Stomach (tissue), 4 donors: ENCODE data around the gene FCF1.
"Not testable (repeated sequence)": the region's sequence is repeated elsewhere in the genome, so short reads cannot be mapped to it uniquely, and the experiment has no call there.

Experiments used
- POLR2A ChIP-seq, 4 donors: fragments of 450-650 bp; IDR thresholded peaks; one replicate each; pipeline ENCODE4 v1.6.1; 2016; ENCODE audit warnings: antibody characterized with exemption in 4 of 4, control low read depth in 2 of 4, mild to moderate bottlenecking in 1 of 4, moderate library complexity in 1 of 4
- TF ChIP-seq, protein P1 (sequence below), 7 experiments: fragments of 450-650 bp in 4 of 7; fragments of 200-600 bp in 3 of 7; sonication (generic) in 3 of 7; IDR thresholded peaks; one replicate each; pipeline ENCODE4 v1.5.1; 2016 to 2019; ENCODE audit warnings: antibody characterized with exemption in 7 of 7, control low read depth in 2 of 7, mild to moderate bottlenecking in 1 of 7

DNA sequence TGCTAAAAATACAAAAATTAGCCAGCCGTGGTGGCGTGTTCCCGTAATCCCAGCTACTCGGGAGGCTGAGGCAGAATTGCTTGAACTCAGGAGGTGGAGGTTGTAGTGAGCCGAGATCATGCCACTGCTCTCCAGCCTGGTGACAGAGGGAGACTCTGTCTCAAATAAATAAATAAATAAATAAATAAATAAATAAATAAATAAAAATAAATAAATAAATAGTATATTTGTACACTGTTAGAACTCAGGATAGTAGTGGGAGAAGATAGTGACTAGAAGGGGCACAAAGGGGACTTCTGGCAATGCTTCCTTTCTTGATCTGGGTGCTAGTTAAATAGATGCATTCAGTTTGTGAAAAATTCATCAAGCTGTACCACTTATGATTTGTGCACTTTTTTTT lies 45.6 kb downstream of the FCF1 start:
- TF ChIP-seq POLR2A (IDR thresholded peaks at IDR 0.05) = not testable (repeated sequence)
- TF ChIP-seq, protein P1, sequence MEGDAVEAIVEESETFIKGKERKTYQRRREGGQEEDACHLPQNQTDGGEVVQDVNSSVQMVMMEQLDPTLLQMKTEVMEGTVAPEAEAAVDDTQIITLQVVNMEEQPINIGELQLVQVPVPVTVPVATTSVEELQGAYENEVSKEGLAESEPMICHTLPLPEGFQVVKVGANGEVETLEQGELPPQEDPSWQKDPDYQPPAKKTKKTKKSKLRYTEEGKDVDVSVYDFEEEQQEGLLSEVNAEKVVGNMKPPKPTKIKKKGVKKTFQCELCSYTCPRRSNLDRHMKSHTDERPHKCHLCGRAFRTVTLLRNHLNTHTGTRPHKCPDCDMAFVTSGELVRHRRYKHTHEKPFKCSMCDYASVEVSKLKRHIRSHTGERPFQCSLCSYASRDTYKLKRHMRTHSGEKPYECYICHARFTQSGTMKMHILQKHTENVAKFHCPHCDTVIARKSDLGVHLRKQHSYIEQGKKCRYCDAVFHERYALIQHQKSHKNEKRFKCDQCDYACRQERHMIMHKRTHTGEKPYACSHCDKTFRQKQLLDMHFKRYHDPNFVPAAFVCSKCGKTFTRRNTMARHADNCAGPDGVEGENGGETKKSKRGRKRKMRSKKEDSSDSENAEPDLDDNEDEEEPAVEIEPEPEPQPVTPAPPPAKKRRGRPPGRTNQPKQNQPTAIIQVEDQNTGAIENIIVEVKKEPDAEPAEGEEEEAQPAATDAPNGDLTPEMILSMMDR (IDR thresholded peaks at IDR 0.05) = not testable (repeated sequence)
